Tibial nerve (tissue), 4 donors: ENCODE measurements around the gene PTPRM. TPM values are rescaled to one million over a fixed set of nuclear protein-coding genes. Genes with fewer than 3 reads are reported as not detected.

ENCODE experiments used
- DNase-seq, 2 donors: peaks; one replicate each; pipeline ENCODE4 v3.0.0-alpha.2; 2019; ENCODE audit warnings: low spot score in 2 of 2
- H3K27ac ChIP-seq, 4 donors: fragments of 200-600 bp; sonication (generic) in 3 of 4; one replicate each; pipeline ENCODE4 v1.5.1; 2017 to 2019; ENCODE audit warnings: mild to moderate bottlenecking in 1 of 4
- H3K27me3 ChIP-seq, 2 donors: fragments of 200-600 bp; sonication (generic) in 1 of 2; one replicate each; pipeline versions ENCODE4 v1.5.1 to v1.6.0; 2017 to 2019
- H3K36me3 ChIP-seq, 3 donors: fragments of 200-600 bp; sonication (generic); one replicate each; pipeline ENCODE4 v1.5.1; 2018 to 2019
- H3K4me1 ChIP-seq, 4 donors: fragments of 200-600 bp; sonication (generic) in 3 of 4; one replicate each; pipeline ENCODE4 v1.5.1; 2017 to 2019
- H3K4me3 ChIP-seq, 4 donors: fragments of 200-600 bp; sonication (generic) in 3 of 4; one replicate each; pipeline ENCODE4 v1.5.1; 2017 to 2019; ENCODE audit warnings: mild to moderate bottlenecking in 1 of 4, moderate library complexity in 1 of 4
- H3K9me3 ChIP-seq, 4 donors: fragments of 200-600 bp; sonication (generic) in 3 of 4; one replicate each; pipeline ENCODE4 v1.5.1; 2017 to 2019
- CTCF ChIP-seq, 5 experiments: fragments of 200-600 bp in 3 of 5; fragments of 450-650 bp in 2 of 5; sonication (generic) in 3 of 5; IDR thresholded peaks; one replicate each; pipeline ENCODE4 v1.5.1; 2016 to 2019; ENCODE audit warnings: antibody characterized with exemption in 5 of 5, mild to moderate bottlenecking in 3 of 5, moderate library complexity in 2 of 5
- EP300 ChIP-seq, 2 donors: sonication (generic); formaldehyde crosslinking; IDR thresholded peaks; one replicate each; pipeline ENCODE4 v1.6.1; 2017; ENCODE audit warnings: antibody characterized with exemption in 2 of 2, mild to moderate bottlenecking in 1 of 2
- POLR2A ChIP-seq, 2 donors: fragments of 450-650 bp; IDR thresholded peaks; one replicate each; pipeline ENCODE4 v1.6.1; 2017; ENCODE audit warnings: antibody characterized with exemption in 2 of 2, mild to moderate bottlenecking in 2 of 2, moderate library complexity in 2 of 2
- WGBS, 2 donors: methylation state at CpG; one replicate each; pipeline ENCODE4 v1.1.5; 2018; 5-methylcytosine and 5-hydroxymethylcytosine counted together
- total RNA-seq, 4 donors: library from RNA; depleted of rRNA; stranded (reverse); fragments of >200 nt; gene quantifications; one replicate each; pipeline ENCODE4 v1.1.0, GENCODE V29; 2016

Gene PTPRM
- total RNA-seq, 4 donors from 2014 or later: 62.2 to 92.4 (median 80.7) TPM

GRCh38 chr18:8406868-8407250 is 839.7 kb downstream of the PTPRM start:
- DNase-seq: no peak
- Histone ChIP-seq H3K4me3 (no peak overlapping the region), H3K27ac (no peak overlapping the region), H3K9me3 (peaks cover 0 to 23% (median 6%) of the 10 kb centered on the region in 4 donors), H3K36me3 (peaks cover 0 to 56% (median 0%) of the 10 kb centered on the region in 3 donors), H3K4me1 (no peaks in the 10 kb centered on the region), H3K27me3 (no peaks in the 10 kb centered on the region)
- 63 to 73% methylated on average over 15 of the region's 15 CpGs for WGBS, 2 donors
- no peak for TF ChIP-seq EP300 (IDR thresholded peaks at IDR 0.05)

DNA sequence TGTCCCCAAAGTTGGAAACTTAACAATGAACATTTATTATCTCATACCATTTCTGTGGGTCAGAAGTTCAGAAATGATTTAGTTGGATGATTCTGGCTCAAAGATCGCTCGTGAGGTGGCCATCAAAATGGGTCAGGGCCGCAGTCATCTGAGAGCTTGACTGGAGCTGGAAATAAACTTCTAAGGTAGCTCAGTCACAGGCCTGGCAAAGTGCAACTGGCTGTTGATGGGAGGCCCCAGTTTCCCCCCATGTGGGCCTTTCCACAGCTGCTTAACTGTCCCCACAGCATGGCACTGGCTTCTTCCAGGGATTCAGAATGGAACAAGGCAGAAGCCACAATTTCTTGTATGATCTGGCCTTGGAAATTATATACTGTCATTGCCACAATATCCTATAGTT is 842.0 kb downstream of the PTPRM start:
- peaks cover 0 to 45% (median 6%) of the 10 kb centered on the region in 4 donors for H3K9me3 ChIP-seq

DNA sequence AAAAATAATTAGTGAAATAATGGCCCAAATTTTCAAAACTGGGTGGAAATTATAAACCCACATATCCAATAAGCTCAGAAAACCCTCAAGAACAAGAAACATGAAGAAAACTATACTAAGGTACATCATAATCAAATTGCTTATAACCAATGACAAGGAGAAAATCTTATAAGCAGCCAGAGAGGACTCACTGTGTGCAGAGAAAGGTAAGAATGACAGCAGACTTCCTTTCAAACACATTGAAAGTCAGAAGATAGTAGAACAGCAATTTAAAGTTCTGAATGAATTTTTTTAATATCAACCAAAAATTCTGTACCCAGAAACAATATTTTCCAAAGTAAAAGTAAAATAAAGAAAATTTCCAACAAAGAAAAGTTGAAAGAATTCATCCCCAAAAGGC is 844.4 kb downstream of the PTPRM start:
- no peak for TF ChIP-seq CTCF (IDR thresholded peaks at IDR 0.05)
- TF ChIP-seq EP300 (IDR thresholded peaks at IDR 0.05): no peak
- TF ChIP-seq POLR2A (IDR thresholded peaks at IDR 0.05): no peak
- H3K4me1 ChIP-seq: no peaks in the 10 kb centered on the region
- H3K27me3 ChIP-seq: no peaks in the 10 kb centered on the region
- H3K4me3 ChIP-seq: no peak overlapping the region
- no peak overlapping the region for H3K27ac ChIP-seq
- DNase-seq: no peak
- peaks cover 0 to 56% (median 6%) of the 10 kb centered on the region in 4 donors for H3K9me3 ChIP-seq
- H3K36me3 ChIP-seq: peaks cover 0 to 31% (median 0%) of the 10 kb centered on the region in 3 donors

More for the DNA sequence above, 842.0 kb downstream of the PTPRM start:
- WGBS, 2 donors: 91 to 93% methylated on average over 3 of the region's 3 CpGs
- H3K4me3 ChIP-seq: no peak overlapping the region
- DNase-seq: no peak
- no peaks in the 10 kb centered on the region for H3K27me3 ChIP-seq
- TF ChIP-seq POLR2A (IDR thresholded peaks at IDR 0.05) (no peak), EP300 (IDR thresholded peaks at IDR 0.05) (no peak), CTCF (IDR thresholded peaks at IDR 0.05) (no peak)
- H3K4me1 ChIP-seq: no peaks in the 10 kb centered on the region
- H3K36me3 ChIP-seq: peaks cover 0 to 39% (median 0%) of the 10 kb centered on the region in 3 donors
- no peak overlapping the region for H3K27ac ChIP-seq

GRCh38 chr18:8412117-8412516 is 845.0 kb downstream of the PTPRM start:
- Histone ChIP-seq H3K9me3 (peaks cover 0 to 56% (median 6%) of the 10 kb centered on the region in 4 donors), H3K36me3 (peaks cover 0 to 27% (median 0%) of the 10 kb centered on the region in 3 donors), H3K4me1 (no peaks in the 10 kb centered on the region), H3K27me3 (no peaks in the 10 kb centered on the region), H3K27ac (no peak overlapping the region), H3K4me3 (no peak overlapping the region)
- 97 to 98% methylated on average over 8 of the region's 8 CpGs for WGBS, 2 donors
- no peak for TF ChIP-seq EP300 (IDR thresholded peaks at IDR 0.05)
- TF ChIP-seq CTCF (IDR thresholded peaks at IDR 0.05): no peak
- no peak for TF ChIP-seq POLR2A (IDR thresholded peaks at IDR 0.05)
- DNase-seq: no peak

- Histone ChIP-seq H3K27me3 (no peaks in the 10 kb centered on the region), H3K36me3 (peaks cover 0 to 16% (median 0%) of the 10 kb centered on the region in 3 donors), H3K4me3 (no peak overlapping the region), H3K4me1 (no peaks in the 10 kb centered on the region), H3K9me3 (peaks cover 0 to 56% (median 6%) of the 10 kb centered on the region in 4 donors), H3K27ac (no peak overlapping the region)
- DNase-seq: no peak
- TF ChIP-seq CTCF (IDR thresholded peaks at IDR 0.05) (no peak), POLR2A (IDR thresholded peaks at IDR 0.05) (no peak), EP300 (IDR thresholded peaks at IDR 0.05) (no peak)
- 81 to 89% methylated on average over 2 of the region's 2 CpGs for WGBS, 2 donors
These were observed 846.1 kb downstream of the PTPRM start for GRCh38 chr18:8413189-8413588.

- no peak overlapping the region for H3K27ac ChIP-seq
- DNase-seq: no peak
- peaks cover 0 to 10% (median 0%) of the 10 kb centered on the region in 3 donors for H3K36me3 ChIP-seq
- peaks cover 0 to 56% (median 6%) of the 10 kb centered on the region in 4 donors for H3K9me3 ChIP-seq
- H3K4me3 ChIP-seq: no peak overlapping the region
- WGBS, 2 donors: 55 to 64% methylated on average over 6 of the region's 6 CpGs
- no peaks in the 10 kb centered on the region for H3K4me1 ChIP-seq
- no peaks in the 10 kb centered on the region for H3K27me3 ChIP-seq
- TF ChIP-seq CTCF (IDR thresholded peaks at IDR 0.05) (no peak), EP300 (IDR thresholded peaks at IDR 0.05) (no peak), POLR2A (IDR thresholded peaks at IDR 0.05) (no peak)
These were observed 846.6 kb downstream of the PTPRM start for GRCh38 chr18:8413751-8414150.
